HG03457 (cell line): ENCODE data around the gene IL21R.

Experiments used
- ATAC-seq: cut with Tn5 transposase; IDR thresholded peaks from one replicate; pipeline ENCODE4 v1.9.1; 2021; ENCODE audit warnings: moderate number of reproducible peaks; ENCODE audit not compliant: unreplicated experiment

IL21R gene

GRCh38 chr16:27462200-27462845, 60.3 kb downstream of the IL21R start:
- ATAC-seq, result no peak

- ATAC-seq, result no peak
These were observed 61.1 kb downstream of the IL21R start for GRCh38 chr16:27462846-27463682.

GRCh38 chr16:27463741-27464591, 62.0 kb downstream of the IL21R start:
- ATAC-seq, result no peak

GRCh38 chr16:27464626-27465482, 62.9 kb downstream of the IL21R start:
- no peak for ATAC-seq

GRCh38 chr16:27465483-27465879, 63.5 kb downstream of the IL21R start:
- no peak for ATAC-seq

- no peak for ATAC-seq
These were observed 67.1 kb downstream of the IL21R start for GRCh38 chr16:27468941-27469531.

GRCh38 chr16:27470567-27471431, 68.8 kb downstream of the IL21R start:
- ATAC-seq, result no peak

GRCh38 chr16:27471661-27472060, 69.7 kb downstream of the IL21R start:
- ATAC-seq, result no peak

- ATAC-seq, result no peak
These were observed 70.4 kb downstream of the IL21R start for GRCh38 chr16:27472091-27473020.

GRCh38 chr16:27473101-27473900, 71.3 kb downstream of the IL21R start:
- no peak for ATAC-seq

- ATAC-seq, result no peak
These were observed 72.1 kb downstream of the IL21R start for GRCh38 chr16:27474041-27474440.

GRCh38 chr16:27474921-27475320, 72.9 kb downstream of the IL21R start:
- ATAC-seq, result no peak

GRCh38 chr16:27475561-27475960, 73.6 kb downstream of the IL21R start:
- no peak for ATAC-seq

- ATAC-seq, result no peak
These were observed 74.3 kb downstream of the IL21R start for GRCh38 chr16:27476240-27476639.

GRCh38 chr16:27480761-27481160, 78.8 kb downstream of the IL21R start:
- no peak for ATAC-seq

- no peak for ATAC-seq
These were observed 79.4 kb downstream of the IL21R start for GRCh38 chr16:27481282-27481934.
